H1 (cell line): ENCODE results near the gene VPS13A. TPM values are rescaled to one million over a fixed set of nuclear protein-coding genes. Genes with fewer than 3 reads are reported as not detected.

ENCODE experiments used
- HDAC6 ChIP-seq: IDR thresholded peaks from one replicate; pipeline ENCODE4 v1.7.1; 2012; ENCODE audit warnings: low read depth, mild to moderate bottlenecking, inconsistent platforms, low read length, moderate library complexity
- PHF8 ChIP-seq: fragments of 200-600 bp; sonication (generic); conservative IDR thresholded peaks from 2 replicates; pipeline ENCODE4 v1.7.1; 2012; ENCODE audit warnings: low read depth, mild to moderate bottlenecking, inconsistent platforms, low read length, moderate library complexity
- TAF7 ChIP-seq: optimal IDR thresholded peaks from 2 replicates; pipeline ENCODE3; 2011; ENCODE audit warnings: low read depth, mild to moderate bottlenecking, inconsistent platforms, low read length, moderate library complexity, borderline replicate concordance
- polyA plus RNA-seq, 7 experiments: library from polyadenylated mRNA; depleted of rRNA in 3 of 7; stranded (reverse) in 5 of 7; unstranded in 2 of 7; fragments of >200 nt in 5 of 7; fragments of 200-250 nt in 2 of 7; gene quantifications; 1 replicate in 5 of 7; 2 replicates in 1 of 7; 4 replicates in 1 of 7; pipeline versions ENCODE4 v1.2.1 to v1.2.3, GENCODE V29; 2011 to 2013; ENCODE audit warnings: missing spikeins in 2 of 7, mixed read lengths in 2 of 7
- total RNA-seq: library from RNA; stranded (reverse); fragmentation: NEBNext Ultra II Directional; extraction: Animal tissue kit (Norgen Biotek cat#: 25700); gene quantifications from 2 replicates; pipeline ENCODE4 v1.2.1, GENCODE V29; 2021

VPS13A gene
- total and polyA plus RNA-seq, 2 of the 8 experiments (the other 6 are each of a cell fraction or from before 2014, with no cell fraction given) = 6.0 to 36.5 TPM

DNA sequence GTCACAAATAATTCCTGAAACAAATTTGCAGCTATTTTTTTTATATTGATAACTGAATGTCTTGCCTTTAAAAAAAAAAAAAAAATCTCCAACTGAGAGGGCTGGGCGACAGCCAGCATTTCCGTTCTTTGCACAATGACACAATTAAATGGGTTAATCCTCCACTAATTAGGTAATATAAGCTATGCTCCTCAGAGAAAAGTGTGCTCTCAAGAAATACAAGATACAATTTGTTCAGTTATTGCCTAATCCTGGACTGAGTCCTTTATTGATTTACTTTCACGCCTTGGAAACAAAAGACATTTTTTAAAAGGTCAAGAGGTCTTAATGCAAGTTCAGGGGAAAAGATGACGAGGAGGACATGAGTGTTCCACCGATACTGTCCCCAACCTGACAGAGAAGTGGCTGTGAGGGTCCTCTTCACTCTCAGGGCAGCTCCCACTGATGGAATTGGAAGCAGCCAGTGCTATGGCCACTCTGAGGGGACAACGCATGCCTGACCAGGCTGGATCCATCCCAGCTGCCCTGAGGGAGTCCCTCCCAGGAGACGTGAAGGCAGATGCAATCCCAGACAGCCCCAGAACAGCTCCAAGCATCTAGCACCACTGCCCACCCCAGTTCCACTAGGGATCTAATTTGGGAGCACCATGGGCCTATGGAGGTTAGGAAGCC, 250.1 kb downstream of the VPS13A start (continued):
- TF ChIP-seq PHF8 (no peak), TAF7 (no peak), HDAC6 (no peak)
